ENCODE measurements around the gene GRAMD2B. TPM values are rescaled to one million over a fixed set of nuclear protein-coding genes. Genes with fewer than 3 reads are reported as not detected.

GRAMD2B gene
- total RNA-seq, 1 experiment from 2014 or later: 6.7 TPM

- Histone ChIP-seq H2AFZ (ENCODE audit: low read length) (no peak overlapping the region), H3K79me1 (ENCODE audit: insufficient read depth, low read depth, low read length, poor library complexity, severe bottlenecking) (no peaks in the 10 kb centered on the region), H2BK15ac (ENCODE audit: low read depth, low read length) (no peak overlapping the region), H3K9ac (ENCODE audit: extremely low read depth, insufficient read length, low read length) (no peak overlapping the region), H3K27ac (ENCODE audit: insufficient read length, low read depth, low read length) (no peak overlapping the region), H4K20me1 (ENCODE audit: control insufficient read depth, insufficient read depth, insufficient read length) (no peaks in the 10 kb centered on the region), H3K27me3 (ENCODE audit: insufficient read depth, low read length) (no peaks in the 10 kb centered on the region), H3K14ac (ENCODE audit: insufficient read depth, low read length) (no peak overlapping the region), H2AK5ac (ENCODE audit: insufficient read length, low read length) (no peak overlapping the region), H3K23ac (ENCODE audit: insufficient read length, low read depth, low read length) (no peak overlapping the region), H3T11ph (ENCODE audit: low read length) (no peak overlapping the region), H3K18ac (ENCODE audit: insufficient read length, low read depth, low read length) (no peak overlapping the region), H3K56ac (ENCODE audit: insufficient read length, low read depth, low read length) (no peak overlapping the region), H3K79me2 (ENCODE audit: insufficient read depth, low read length) (no peaks in the 10 kb centered on the region), H3K4ac (ENCODE audit: low read depth, low read length) (no peak overlapping the region), H2BK5ac (ENCODE audit: insufficient read length, low read length) (no peak overlapping the region), H3K9me3 (ENCODE audit: control insufficient read depth, low read depth, low read length) (no peaks in the 10 kb centered on the region), H4K91ac (ENCODE audit: insufficient read length, low read depth, low read length) (no peak overlapping the region), H4K5ac (ENCODE audit: insufficient read length, low read depth, low read length) (no peak overlapping the region), H4K8ac (replicated peaks; ENCODE audit: insufficient read length, low read depth, low read length) (no peak overlapping the region), H2BK120ac (ENCODE audit: low read depth, low read length, poor library complexity, severe bottlenecking) (no peak overlapping the region), H3K4me1 (ENCODE audit: insufficient read depth, low read length) (no peaks in the 10 kb centered on the region), H3K4me2 (ENCODE audit: insufficient read depth, insufficient read length, low read length) (no peak overlapping the region), H2BK12ac (ENCODE audit: insufficient read length, low read depth, low read length) (no peak overlapping the region), H2BK20ac (ENCODE audit: low read depth, low read length, poor library complexity, severe bottlenecking) (no peak overlapping the region), H3K23me2 (ENCODE audit: insufficient read length, low read depth, low read length, poor library complexity, severe bottlenecking) (no peaks in the 10 kb centered on the region)
- Mint-ChIP-seq H3K4me3 (no peak overlapping the region; a peak in 1 of 5 replicates), H3K36me3 (ENCODE audit: insufficient read depth in 1 of 3, low read depth in 3 of 3) (no peaks in the 10 kb centered on the region), H3K27me3 (ENCODE audit: low read depth) (no peaks in the 10 kb centered on the region), H3K9me3 (no peaks in the 10 kb centered on the region), H3K4me1 (peaks cover 8 to 11% of the 10 kb centered on the region in 2 experiments), H3K27ac (no peak overlapping the region; a peak in 1 of 7 replicates)
- no CpG with 5 or more reads among the region's 3 CpGs for WGBS (ENCODE audit: extremely low coverage, insufficient read length, low lambda C conversion rate)
- TF ChIP-seq, protein P1, sequence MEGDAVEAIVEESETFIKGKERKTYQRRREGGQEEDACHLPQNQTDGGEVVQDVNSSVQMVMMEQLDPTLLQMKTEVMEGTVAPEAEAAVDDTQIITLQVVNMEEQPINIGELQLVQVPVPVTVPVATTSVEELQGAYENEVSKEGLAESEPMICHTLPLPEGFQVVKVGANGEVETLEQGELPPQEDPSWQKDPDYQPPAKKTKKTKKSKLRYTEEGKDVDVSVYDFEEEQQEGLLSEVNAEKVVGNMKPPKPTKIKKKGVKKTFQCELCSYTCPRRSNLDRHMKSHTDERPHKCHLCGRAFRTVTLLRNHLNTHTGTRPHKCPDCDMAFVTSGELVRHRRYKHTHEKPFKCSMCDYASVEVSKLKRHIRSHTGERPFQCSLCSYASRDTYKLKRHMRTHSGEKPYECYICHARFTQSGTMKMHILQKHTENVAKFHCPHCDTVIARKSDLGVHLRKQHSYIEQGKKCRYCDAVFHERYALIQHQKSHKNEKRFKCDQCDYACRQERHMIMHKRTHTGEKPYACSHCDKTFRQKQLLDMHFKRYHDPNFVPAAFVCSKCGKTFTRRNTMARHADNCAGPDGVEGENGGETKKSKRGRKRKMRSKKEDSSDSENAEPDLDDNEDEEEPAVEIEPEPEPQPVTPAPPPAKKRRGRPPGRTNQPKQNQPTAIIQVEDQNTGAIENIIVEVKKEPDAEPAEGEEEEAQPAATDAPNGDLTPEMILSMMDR (conservative IDR thresholded peaks at IDR 0.05): peak; percentile 84
- DNase-seq: peak; percentile 45
Observed at GRCh38 chr5:126499853-126500342, 76.7 kb downstream of the GRAMD2B start.
